PC-3 (cell line): Measurements from ENCODE around the gene PDHX.

Experiments used
- EZH2 ChIP-seq: fragments of 300-600 bp; sonication (generic); IDR thresholded peaks from one replicate; pipeline ENCODE4 v1.6.1; 2017; ENCODE audit warnings: antibody characterized with exemption, mild to moderate bottlenecking, low read length; ENCODE audit not compliant: unreplicated experiment
- EZH2phosphoT487 ChIP-seq: fragments of 300-600 bp; sonication (generic); IDR thresholded peaks from 2 replicates; pipeline ENCODE4 v1.6.1; 2018; ENCODE audit warnings: mild to moderate bottlenecking, antibody characterized with exemption, low read length, borderline replicate concordance
- TF ChIP-seq, protein P1 (sequence below): fragments of 300-600 bp; sonication (generic); conservative IDR thresholded peaks from 2 replicates; pipeline ENCODE4 v1.5.1; 2017; ENCODE audit warnings: antibody characterized with exemption, low read depth, mild to moderate bottlenecking, low read length

DNA sequence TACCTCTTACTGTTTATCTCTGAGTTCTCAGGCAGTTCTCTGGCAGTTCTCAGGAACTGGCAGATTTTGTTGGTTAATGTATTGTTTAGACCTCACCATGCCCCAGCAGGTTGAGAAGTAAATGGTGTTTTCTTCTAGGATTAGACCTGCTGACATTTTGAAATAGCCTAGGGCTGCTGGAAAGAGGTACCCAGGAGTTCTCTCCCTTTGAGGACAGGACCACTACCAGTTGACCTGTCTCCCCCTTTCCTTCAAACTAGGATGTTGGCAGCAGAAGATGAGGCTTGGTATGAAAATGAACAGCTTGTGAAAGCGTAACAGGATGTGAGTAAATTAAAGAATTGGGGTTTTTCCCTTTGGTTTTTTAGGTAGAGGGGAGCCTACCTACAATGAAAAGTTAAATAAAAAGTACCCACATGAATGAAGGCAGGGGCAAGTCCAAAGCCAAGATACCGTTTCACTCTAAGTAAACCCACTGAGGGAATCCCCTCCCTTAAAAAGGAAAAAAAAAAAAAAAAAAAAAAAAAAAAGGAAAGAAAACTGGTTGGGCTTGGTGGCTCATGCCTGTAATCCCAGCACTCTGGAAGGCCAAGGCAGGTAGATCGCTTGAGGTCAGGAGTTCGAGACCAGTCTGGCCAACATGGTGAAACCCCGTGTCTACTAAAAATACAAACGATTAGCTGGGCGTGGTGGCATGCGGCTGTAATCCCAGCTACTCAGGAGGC lies 96.2 kb downstream of the PDHX start:
- TF ChIP-seq, protein P1, sequence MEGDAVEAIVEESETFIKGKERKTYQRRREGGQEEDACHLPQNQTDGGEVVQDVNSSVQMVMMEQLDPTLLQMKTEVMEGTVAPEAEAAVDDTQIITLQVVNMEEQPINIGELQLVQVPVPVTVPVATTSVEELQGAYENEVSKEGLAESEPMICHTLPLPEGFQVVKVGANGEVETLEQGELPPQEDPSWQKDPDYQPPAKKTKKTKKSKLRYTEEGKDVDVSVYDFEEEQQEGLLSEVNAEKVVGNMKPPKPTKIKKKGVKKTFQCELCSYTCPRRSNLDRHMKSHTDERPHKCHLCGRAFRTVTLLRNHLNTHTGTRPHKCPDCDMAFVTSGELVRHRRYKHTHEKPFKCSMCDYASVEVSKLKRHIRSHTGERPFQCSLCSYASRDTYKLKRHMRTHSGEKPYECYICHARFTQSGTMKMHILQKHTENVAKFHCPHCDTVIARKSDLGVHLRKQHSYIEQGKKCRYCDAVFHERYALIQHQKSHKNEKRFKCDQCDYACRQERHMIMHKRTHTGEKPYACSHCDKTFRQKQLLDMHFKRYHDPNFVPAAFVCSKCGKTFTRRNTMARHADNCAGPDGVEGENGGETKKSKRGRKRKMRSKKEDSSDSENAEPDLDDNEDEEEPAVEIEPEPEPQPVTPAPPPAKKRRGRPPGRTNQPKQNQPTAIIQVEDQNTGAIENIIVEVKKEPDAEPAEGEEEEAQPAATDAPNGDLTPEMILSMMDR, result no peak
- no peak for TF ChIP-seq EZH2
- TF ChIP-seq EZH2phosphoT487, result no peak
